Smooth muscle cell (in vitro differentiated cells): ENCODE results near the gene PEAK1. TPM values are rescaled to one million over a fixed set of nuclear protein-coding genes. Genes with fewer than 3 reads are reported as not detected.

Experiments used
- DNase-seq: peaks from one replicate; lab custom pipeline; 2025; ENCODE audit not compliant: unreplicated experiment; lab: John Stamatoyannopoulos, UW
- H2AFZ ChIP-seq: fragments of 200-600 bp; sonication (generic); 2 replicates; pipeline ENCODE4 v1.6.0; 2016; ENCODE audit warnings: antibody characterized with exemption, low read depth, mild to moderate bottlenecking
- H3F3A ChIP-seq: fragments of 200-600 bp; sonication (generic); 2 replicates; pipeline ENCODE4 v1.6.0; 2017; ENCODE audit warnings: antibody characterized with exemption, low read depth
- H3K27ac ChIP-seq: fragments of 200-600 bp; sonication (generic); 2 replicates; pipeline ENCODE4 v1.5.1; 2016; ENCODE audit warnings: low read depth, mild to moderate bottlenecking
- H3K27me3 ChIP-seq: fragments of 200-600 bp; sonication (generic); 2 replicates; pipeline ENCODE4 v1.6.1; 2016; ENCODE audit warnings: low read depth, mild to moderate bottlenecking
- H3K36me3 ChIP-seq: fragments of 200-600 bp; sonication (generic); 2 replicates; pipeline ENCODE4 v1.5.1; 2016; ENCODE audit warnings: low read depth
- H3K4me1 ChIP-seq: fragments of 200-600 bp; sonication (generic); 2 replicates; pipeline ENCODE4 v1.5.1; 2016; ENCODE audit warnings: low read depth
- H3K4me2 ChIP-seq: fragments of 200-600 bp; sonication (generic); 2 replicates; pipeline ENCODE4 v1.6.0; 2016; ENCODE audit warnings: mild to moderate bottlenecking
- H3K4me3 ChIP-seq: fragments of 200-600 bp; sonication (generic); 2 replicates; pipeline ENCODE4 v1.5.1; 2016; ENCODE audit warnings: mild to moderate bottlenecking
- H3K79me2 ChIP-seq: fragments of 200-600 bp; sonication (generic); 2 replicates; pipeline ENCODE4 v1.6.0; 2016; ENCODE audit warnings: low read depth, mild to moderate bottlenecking
- H3K9ac ChIP-seq: fragments of 200-600 bp; sonication (generic); 2 replicates; pipeline ENCODE4 v1.6.0; 2016; ENCODE audit warnings: low read depth
- H3K9me3 ChIP-seq: fragments of 200-600 bp; sonication (generic); replicated peaks from 2 replicates; pipeline ENCODE4 v1.5.1; 2016; ENCODE audit warnings: low read depth
- H4K20me1 ChIP-seq: fragments of 200-600 bp; sonication (generic); 2 replicates; pipeline ENCODE4 v1.6.0; 2016; ENCODE audit warnings: low read depth
- WGBS: methylation state at CpG from one replicate; pipeline ENCODE4 v1.1.7; 2016; ENCODE audit warnings: low lambda C conversion rate; 5-methylcytosine and 5-hydroxymethylcytosine counted together
- polyA plus RNA-seq: library from polyadenylated mRNA; unstranded; fragments of >200 nt; fragmentation: Nextera tagmentation; extraction: Ambion mirVana; gene quantifications from 2 replicates; pipeline ENCODE4 v1.2.1, GENCODE V29; 2016
- total RNA-seq: library from RNA; depleted of rRNA; stranded (reverse); fragments of >200 nt; gene quantifications from 2 replicates; pipeline ENCODE4 v1.2.3, GENCODE V29; 2014
- TF ChIP-seq, protein P1 (sequence below): fragments of 200-600 bp; sonication (generic); IDR thresholded peaks from 2 replicates; pipeline ENCODE4 v1.5.1; 2017; ENCODE audit warnings: borderline replicate concordance, mild to moderate bottlenecking, antibody characterized with exemption; ENCODE audit not compliant: insufficient read depth, poor library complexity, severe bottlenecking

The PEAK1 gene
- total and polyA plus RNA-seq, 2 experiments from 2014 or later = 5.6 to 21.9 TPM

DNA sequence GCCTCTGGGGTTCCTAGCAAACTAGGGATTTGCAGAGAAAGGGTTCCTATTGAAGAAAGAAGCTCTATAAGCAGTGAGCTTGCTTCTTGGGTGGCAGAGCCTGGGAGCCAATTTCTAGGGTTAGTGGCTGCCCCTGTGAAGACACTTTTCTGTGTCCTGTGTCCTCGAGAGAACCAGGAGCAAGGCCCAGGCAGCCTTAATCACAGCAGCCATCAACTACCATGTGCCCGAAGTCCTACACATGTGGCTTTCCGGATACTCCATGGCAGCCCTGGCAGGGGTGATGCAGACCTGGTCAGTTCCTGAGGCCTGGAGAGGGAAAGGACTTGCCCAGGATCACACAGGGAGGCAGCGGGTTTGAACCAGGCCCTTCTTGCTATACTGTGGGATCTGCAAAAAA is 321.3 kb downstream of the PEAK1 start:
- Histone ChIP-seq H3K27me3 (no peaks in the 10 kb centered on the region), H3K9ac (no peak overlapping the region), H3K79me2 (no peaks in the 10 kb centered on the region), H4K20me1 (no peaks in the 10 kb centered on the region), H3K4me1 (no peaks in the 10 kb centered on the region), H3K9me3 (no peaks in the 10 kb centered on the region), H3K4me2 (no peak overlapping the region), H2AFZ (no peak overlapping the region), H3K4me3 (no peak overlapping the region), H3K36me3 (no peaks in the 10 kb centered on the region), H3K27ac (no peak overlapping the region), H3F3A (no peaks in the 10 kb centered on the region)
- TF ChIP-seq, protein P1, sequence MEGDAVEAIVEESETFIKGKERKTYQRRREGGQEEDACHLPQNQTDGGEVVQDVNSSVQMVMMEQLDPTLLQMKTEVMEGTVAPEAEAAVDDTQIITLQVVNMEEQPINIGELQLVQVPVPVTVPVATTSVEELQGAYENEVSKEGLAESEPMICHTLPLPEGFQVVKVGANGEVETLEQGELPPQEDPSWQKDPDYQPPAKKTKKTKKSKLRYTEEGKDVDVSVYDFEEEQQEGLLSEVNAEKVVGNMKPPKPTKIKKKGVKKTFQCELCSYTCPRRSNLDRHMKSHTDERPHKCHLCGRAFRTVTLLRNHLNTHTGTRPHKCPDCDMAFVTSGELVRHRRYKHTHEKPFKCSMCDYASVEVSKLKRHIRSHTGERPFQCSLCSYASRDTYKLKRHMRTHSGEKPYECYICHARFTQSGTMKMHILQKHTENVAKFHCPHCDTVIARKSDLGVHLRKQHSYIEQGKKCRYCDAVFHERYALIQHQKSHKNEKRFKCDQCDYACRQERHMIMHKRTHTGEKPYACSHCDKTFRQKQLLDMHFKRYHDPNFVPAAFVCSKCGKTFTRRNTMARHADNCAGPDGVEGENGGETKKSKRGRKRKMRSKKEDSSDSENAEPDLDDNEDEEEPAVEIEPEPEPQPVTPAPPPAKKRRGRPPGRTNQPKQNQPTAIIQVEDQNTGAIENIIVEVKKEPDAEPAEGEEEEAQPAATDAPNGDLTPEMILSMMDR = no peak
- DNase-seq = no peak
- 97% methylated on average over 4 of the region's 4 CpGs for WGBS

DNA sequence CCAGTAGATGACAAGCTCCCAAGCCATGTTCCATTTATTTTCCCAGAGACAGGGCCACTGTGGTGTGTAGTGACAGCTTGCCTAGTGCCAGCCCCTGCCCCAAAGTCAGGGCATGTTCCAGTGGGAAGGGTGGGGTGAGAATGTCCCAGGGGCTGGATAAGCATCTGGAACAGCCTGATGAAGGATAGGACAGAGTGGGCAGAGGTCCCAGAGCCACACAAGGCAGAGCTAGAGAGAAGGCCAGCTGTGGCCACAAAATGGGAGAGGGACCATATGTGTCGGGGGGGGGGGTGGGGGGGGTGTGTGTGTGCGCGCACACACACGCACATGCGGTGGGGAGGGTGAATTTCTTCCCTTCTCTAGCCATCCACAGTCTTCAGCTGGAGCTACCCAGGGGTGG is 322.0 kb downstream of the PEAK1 start:
- Histone ChIP-seq H3K27me3 (no peaks in the 10 kb centered on the region), H4K20me1 (no peaks in the 10 kb centered on the region), H3K27ac (no peak overlapping the region), H3K36me3 (no peaks in the 10 kb centered on the region), H3K4me2 (no peak overlapping the region), H2AFZ (no peak overlapping the region), H3K4me1 (no peaks in the 10 kb centered on the region), H3F3A (no peaks in the 10 kb centered on the region), H3K9ac (no peak overlapping the region), H3K79me2 (no peaks in the 10 kb centered on the region), H3K4me3 (no peak overlapping the region), H3K9me3 (no peaks in the 10 kb centered on the region)
- DNase-seq = no peak
- TF ChIP-seq, protein P1 = no peak
- WGBS = 87% methylated on average over 4 of the region's 5 CpGs

DNA sequence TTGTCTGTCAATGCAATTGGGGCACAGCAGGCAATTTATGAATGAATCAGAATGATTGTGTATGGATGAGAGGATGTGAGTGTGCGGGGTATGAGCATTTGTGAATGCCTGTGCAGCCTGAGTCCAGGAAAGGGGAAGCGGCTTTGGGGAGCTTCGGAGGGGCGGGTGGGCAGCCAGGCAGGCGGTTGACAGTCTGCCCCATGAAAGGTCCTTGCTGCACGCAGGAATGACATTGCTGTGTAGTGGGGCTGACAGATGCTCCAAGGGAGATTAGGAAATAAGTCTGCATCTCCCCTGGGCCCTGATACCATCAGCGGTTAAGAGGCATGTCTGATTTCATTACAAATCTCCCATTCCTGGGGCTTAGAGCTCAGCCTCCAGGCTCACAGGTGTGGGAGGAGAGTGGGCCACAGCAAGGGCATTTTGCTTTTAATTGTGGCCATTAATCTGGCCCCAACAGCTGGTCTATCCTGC is 322.6 kb downstream of the PEAK1 start:
- TF ChIP-seq, protein P1 = no peak
- Histone ChIP-seq H3K36me3 (no peaks in the 10 kb centered on the region), H3F3A (no peaks in the 10 kb centered on the region), H3K79me2 (no peaks in the 10 kb centered on the region), H3K27me3 (no peaks in the 10 kb centered on the region), H3K4me2 (no peak overlapping the region), H3K27ac (no peak overlapping the region), H3K9ac (no peak overlapping the region), H3K4me3 (no peak overlapping the region), H4K20me1 (no peaks in the 10 kb centered on the region), H3K9me3 (no peaks in the 10 kb centered on the region), H3K4me1 (no peaks in the 10 kb centered on the region), H2AFZ (no peak overlapping the region)
- DNase-seq = no peak
- WGBS = 82% methylated on average over 7 of the region's 7 CpGs

DNA sequence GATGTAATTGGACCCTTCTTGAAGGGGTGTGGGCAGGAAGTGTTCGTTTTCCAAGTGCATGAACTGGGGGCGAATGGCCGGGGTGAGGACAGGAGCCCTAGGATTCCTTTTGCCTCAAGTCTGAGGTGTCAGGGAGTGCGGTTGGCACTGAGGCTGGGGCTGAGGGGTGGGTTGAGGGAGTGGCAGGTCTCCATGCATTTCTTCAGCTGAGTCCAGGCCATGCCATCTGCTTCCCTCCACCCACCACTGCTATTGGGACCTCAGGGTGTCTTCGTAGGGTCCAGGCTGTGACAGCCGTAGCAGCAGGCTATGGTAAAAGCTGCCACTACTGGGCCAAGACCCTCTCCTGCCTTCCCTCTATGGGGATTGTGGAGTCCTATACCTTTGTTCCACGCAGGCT is 323.4 kb downstream of the PEAK1 start:
- H3K9ac ChIP-seq = no peak overlapping the region
- H2AFZ ChIP-seq = no peak overlapping the region
- 92% methylated on average over 7 of the region's 7 CpGs for WGBS
- no peaks in the 10 kb centered on the region for H4K20me1 ChIP-seq
- H3K4me1 ChIP-seq = no peaks in the 10 kb centered on the region
- no peaks in the 10 kb centered on the region for H3K79me2 ChIP-seq
- no peak overlapping the region for H3K4me3 ChIP-seq
- H3K9me3 ChIP-seq = no peaks in the 10 kb centered on the region
- H3F3A ChIP-seq = no peaks in the 10 kb centered on the region
- H3K27me3 ChIP-seq = no peaks in the 10 kb centered on the region
- TF ChIP-seq, protein P1 = no peak
- DNase-seq = no peak
- no peak overlapping the region for H3K4me2 ChIP-seq
- no peak overlapping the region for H3K27ac ChIP-seq
- no peaks in the 10 kb centered on the region for H3K36me3 ChIP-seq
